ENCODE data around the gene ZEB1.

GRCh38 chr10:31396376-31396775, 77.4 kb downstream of the ZEB1 start:
- no peak for TF ChIP-seq EP300 (IDR thresholded peaks at IDR 0.05)
- TF ChIP-seq, protein P1, sequence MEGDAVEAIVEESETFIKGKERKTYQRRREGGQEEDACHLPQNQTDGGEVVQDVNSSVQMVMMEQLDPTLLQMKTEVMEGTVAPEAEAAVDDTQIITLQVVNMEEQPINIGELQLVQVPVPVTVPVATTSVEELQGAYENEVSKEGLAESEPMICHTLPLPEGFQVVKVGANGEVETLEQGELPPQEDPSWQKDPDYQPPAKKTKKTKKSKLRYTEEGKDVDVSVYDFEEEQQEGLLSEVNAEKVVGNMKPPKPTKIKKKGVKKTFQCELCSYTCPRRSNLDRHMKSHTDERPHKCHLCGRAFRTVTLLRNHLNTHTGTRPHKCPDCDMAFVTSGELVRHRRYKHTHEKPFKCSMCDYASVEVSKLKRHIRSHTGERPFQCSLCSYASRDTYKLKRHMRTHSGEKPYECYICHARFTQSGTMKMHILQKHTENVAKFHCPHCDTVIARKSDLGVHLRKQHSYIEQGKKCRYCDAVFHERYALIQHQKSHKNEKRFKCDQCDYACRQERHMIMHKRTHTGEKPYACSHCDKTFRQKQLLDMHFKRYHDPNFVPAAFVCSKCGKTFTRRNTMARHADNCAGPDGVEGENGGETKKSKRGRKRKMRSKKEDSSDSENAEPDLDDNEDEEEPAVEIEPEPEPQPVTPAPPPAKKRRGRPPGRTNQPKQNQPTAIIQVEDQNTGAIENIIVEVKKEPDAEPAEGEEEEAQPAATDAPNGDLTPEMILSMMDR (IDR thresholded peaks at IDR 0.05): no peak

All from ovary (tissue), 3 donors.